ENCODE data around the gene PRKAR2A. TPM values are rescaled to one million over a fixed set of nuclear protein-coding genes. Genes with fewer than 3 reads are reported as not detected.

The PRKAR2A gene
- total and polyA plus RNA-seq, 10 of the 15 experiments (the other 5 are each of a cell fraction or from before 2014, with no cell fraction given), result 9.8 to 46.2 (median 13.2) TPM

DNA sequence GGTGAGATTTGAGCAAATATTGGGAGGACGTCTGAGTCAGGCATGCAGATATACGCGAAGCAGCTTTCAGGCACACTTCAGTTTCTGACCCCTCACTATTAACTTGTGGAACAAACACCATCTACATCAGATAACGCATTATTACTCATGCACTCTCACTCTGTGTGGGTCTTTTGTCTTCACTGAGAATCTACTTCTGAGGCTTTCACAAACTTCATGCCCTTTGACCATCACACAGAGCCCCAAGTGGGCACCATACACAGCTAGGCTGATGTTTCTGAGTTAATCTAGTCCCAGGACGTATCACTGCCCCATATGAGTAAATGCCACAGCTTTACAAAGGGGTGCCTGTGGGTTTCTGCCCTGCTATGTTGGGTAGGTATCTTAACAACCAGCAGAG lies 91.0 kb downstream of the PRKAR2A start (continued):
- TF ChIP-seq, protein P1, sequence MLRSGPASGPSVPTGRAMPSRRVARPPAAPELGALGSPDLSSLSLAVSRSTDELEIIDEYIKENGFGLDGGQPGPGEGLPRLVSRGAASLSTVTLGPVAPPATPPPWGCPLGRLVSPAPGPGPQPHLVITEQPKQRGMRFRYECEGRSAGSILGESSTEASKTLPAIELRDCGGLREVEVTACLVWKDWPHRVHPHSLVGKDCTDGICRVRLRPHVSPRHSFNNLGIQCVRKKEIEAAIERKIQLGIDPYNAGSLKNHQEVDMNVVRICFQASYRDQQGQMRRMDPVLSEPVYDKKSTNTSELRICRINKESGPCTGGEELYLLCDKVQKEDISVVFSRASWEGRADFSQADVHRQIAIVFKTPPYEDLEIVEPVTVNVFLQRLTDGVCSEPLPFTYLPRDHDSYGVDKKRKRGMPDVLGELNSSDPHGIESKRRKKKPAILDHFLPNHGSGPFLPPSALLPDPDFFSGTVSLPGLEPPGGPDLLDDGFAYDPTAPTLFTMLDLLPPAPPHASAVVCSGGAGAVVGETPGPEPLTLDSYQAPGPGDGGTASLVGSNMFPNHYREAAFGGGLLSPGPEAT (IDR thresholded peaks at IDR 0.05; ENCODE audit: low read depth), result no peak
- no peak for TF ChIP-seq BCL11A (IDR thresholded peaks at IDR 0.05; ENCODE audit: low read depth, low read length)
- no peak for TF ChIP-seq SMC3 (IDR thresholded peaks at IDR 0.05; ENCODE audit: borderline replicate concordance, low read length)
- TF ChIP-seq, protein P2, sequence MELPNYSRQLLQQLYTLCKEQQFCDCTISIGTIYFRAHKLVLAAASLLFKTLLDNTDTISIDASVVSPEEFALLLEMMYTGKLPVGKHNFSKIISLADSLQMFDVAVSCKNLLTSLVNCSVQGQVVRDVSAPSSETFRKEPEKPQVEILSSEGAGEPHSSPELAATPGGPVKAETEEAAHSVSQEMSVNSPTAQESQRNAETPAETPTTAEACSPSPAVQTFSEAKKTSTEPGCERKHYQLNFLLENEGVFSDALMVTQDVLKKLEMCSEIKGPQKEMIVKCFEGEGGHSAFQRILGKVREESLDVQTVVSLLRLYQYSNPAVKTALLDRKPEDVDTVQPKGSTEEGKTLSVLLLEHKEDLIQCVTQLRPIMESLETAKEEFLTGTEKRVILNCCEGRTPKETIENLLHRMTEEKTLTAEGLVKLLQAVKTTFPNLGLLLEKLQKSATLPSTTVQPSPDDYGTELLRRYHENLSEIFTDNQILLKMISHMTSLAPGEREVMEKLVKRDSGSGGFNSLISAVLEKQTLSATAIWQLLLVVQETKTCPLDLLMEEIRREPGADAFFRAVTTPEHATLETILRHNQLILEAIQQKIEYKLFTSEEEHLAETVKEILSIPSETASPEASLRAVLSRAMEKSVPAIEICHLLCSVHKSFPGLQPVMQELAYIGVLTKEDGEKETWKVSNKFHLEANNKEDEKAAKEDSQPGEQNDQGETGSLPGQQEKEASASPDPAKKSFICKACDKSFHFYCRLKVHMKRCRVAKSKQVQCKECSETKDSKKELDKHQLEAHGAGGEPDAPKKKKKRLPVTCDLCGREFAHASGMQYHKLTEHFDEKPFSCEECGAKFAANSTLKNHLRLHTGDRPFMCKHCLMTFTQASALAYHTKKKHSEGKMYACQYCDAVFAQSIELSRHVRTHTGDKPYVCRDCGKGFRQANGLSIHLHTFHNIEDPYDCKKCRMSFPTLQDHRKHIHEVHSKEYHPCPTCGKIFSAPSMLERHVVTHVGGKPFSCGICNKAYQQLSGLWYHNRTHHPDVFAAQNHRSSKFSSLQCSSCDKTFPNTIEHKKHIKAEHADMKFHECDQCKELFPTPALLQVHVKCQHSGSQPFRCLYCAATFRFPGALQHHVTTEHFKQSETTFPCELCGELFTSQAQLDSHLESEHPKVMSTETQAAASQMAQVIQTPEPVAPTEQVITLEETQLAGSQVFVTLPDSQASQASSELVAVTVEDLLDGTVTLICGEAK (IDR thresholded peaks at IDR 0.05; ENCODE audit: borderline replicate concordance), result no peak

DNA sequence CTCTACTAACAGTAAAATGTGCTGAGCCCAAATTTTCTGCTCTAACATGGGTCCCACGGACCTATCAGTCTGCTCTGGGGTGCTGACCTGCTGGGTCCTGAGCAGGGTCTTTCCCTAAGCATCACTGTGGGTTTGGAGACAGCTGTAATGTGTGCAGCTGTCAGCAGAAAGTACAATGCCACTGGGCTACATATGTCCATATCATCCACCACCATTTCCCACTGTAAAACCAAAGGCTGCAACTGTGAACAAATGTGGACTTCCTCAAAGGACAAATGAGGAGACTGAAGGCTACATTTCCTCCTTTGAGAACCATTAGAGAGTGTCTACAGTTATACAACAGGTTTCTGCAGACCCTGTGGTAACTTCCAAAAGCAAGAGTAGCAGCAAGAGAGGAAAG lies 96.8 kb downstream of the PRKAR2A start:
- RAD21 ChIA-PET (ENCODE audit: unreplicated experiment), result no interaction called here
- no peak overlapping the region for H3K27ac ChIP-seq (ENCODE audit: control insufficient read depth, insufficient read depth)
- TF ChIP-seq NFYB (IDR thresholded peaks at IDR 0.05; ENCODE audit: insufficient read depth, low read depth, low read length) (no peak), SUPT20H (IDR thresholded peaks at IDR 0.05; ENCODE audit: borderline replicate concordance, control insufficient read depth, low read depth, low read length) (no peak), MEF2A (IDR thresholded peaks at IDR 0.05; ENCODE audit: insufficient read depth, low read depth, low read length) (no peak), SREBF2 (IDR thresholded peaks at IDR 0.05; ENCODE audit: low read length) (no peak), TCF3 (IDR thresholded peaks at IDR 0.05; ENCODE audit: borderline replicate concordance, insufficient read depth, low read depth, low read length) (no peak), CBX3 (IDR thresholded peaks at IDR 0.05; ENCODE audit: borderline replicate concordance, low read depth) (no peak), ZNF24 (IDR thresholded peaks at IDR 0.05) (no peak)
- TF ChIP-seq, protein P3, sequence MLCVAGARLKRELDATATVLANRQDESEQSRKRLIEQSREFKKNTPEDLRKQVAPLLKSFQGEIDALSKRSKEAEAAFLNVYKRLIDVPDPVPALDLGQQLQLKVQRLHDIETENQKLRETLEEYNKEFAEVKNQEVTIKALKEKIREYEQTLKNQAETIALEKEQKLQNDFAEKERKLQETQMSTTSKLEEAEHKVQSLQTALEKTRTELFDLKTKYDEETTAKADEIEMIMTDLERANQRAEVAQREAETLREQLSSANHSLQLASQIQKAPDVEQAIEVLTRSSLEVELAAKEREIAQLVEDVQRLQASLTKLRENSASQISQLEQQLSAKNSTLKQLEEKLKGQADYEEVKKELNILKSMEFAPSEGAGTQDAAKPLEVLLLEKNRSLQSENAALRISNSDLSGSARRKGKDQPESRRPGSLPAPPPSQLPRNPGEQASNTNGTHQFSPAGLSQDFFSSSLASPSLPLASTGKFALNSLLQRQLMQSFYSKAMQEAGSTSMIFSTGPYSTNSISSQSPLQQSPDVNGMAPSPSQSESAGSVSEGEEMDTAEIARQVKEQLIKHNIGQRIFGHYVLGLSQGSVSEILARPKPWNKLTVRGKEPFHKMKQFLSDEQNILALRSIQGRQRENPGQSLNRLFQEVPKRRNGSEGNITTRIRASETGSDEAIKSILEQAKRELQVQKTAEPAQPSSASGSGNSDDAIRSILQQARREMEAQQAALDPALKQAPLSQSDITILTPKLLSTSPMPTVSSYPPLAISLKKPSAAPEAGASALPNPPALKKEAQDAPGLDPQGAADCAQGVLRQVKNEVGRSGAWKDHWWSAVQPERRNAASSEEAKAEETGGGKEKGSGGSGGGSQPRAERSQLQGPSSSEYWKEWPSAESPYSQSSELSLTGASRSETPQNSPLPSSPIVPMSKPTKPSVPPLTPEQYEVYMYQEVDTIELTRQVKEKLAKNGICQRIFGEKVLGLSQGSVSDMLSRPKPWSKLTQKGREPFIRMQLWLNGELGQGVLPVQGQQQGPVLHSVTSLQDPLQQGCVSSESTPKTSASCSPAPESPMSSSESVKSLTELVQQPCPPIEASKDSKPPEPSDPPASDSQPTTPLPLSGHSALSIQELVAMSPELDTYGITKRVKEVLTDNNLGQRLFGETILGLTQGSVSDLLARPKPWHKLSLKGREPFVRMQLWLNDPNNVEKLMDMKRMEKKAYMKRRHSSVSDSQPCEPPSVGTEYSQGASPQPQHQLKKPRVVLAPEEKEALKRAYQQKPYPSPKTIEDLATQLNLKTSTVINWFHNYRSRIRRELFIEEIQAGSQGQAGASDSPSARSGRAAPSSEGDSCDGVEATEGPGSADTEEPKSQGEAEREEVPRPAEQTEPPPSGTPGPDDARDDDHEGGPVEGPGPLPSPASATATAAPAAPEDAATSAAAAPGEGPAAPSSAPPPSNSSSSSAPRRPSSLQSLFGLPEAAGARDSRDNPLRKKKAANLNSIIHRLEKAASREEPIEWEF (IDR thresholded peaks at IDR 0.05; ENCODE audit: insufficient replicate concordance, low read depth, low read length), result no peak

More for the DNA sequence above, 96.8 kb downstream of the PRKAR2A start:
- CTCF ChIA-PET, result interaction anchor here (0.6 kb wide), 1 partner anchor 64 kb away, joined by 3 read pairs; no protein-coding TSS in a partner anchor
- Histone ChIP-seq H4K20me1 (ENCODE audit: control insufficient read depth, insufficient read depth) (no peaks in the 10 kb centered on the region), H3K36me3 (ENCODE audit: control insufficient read depth in 2 of 2, insufficient read depth in 2 of 2, low read length in 1 of 2) (peaks cover 4 to 16% of the 10 kb centered on the region in 2 experiments), H3K9ac (ENCODE audit: control insufficient read depth, insufficient read depth, low read length) (no peak overlapping the region), H2AFZ (ENCODE audit: control insufficient read depth, low read depth, low read length) (no peak overlapping the region), H3K27me3 (replicated peaks in 1 of 2; ENCODE audit: control insufficient read depth in 2 of 2, insufficient read depth in 2 of 2, low read length in 1 of 2) (no peaks in the 10 kb centered on the region), H3K79me2 (ENCODE audit: control insufficient read depth, insufficient read depth, low read length) (no peaks in the 10 kb centered on the region), H3K9me3 (replicated peaks; ENCODE audit: control insufficient read depth, insufficient read depth, low read length) (no peaks in the 10 kb centered on the region), H3K4me1 (ENCODE audit: control insufficient read depth, insufficient read depth, low read length) (no peaks in the 10 kb centered on the region), H3K4me2 (ENCODE audit: control insufficient read depth, insufficient read depth) (no peak overlapping the region), H3K4me3 (no peak overlapping the region)
- POLR2A ChIA-PET, result interaction anchor here (0.5 kb wide), 1 partner anchor 217 kb away, joined by 3 read pairs; no protein-coding TSS in a partner anchor
- no peak for FAIRE-seq
- intact Hi-C loops (cut with micrococcal nuclease; ENCODE audit: unreplicated experiment), result no loop called here
- BruUV-seq (replicated peaks), result no TSS peak
- ATAC-seq, result no peak
- in situ Hi-C loops (cut with MboI), result no loop called here
- 43% methylated on average over 1 of the region's 1 CpG for WGBS (ENCODE audit: insufficient coverage, insufficient replicate concordance, low lambda C conversion rate, missing lambda C conversion rate)
- no peak for DNase-seq (ENCODE audit: low read depth, low spot score)
- SMC1A ChIA-PET (ENCODE audit: uncharacterized antibody, unreplicated experiment), result no interaction called here
